Nephron progenitor cell (in vitro differentiated cells): ENCODE measurements around the gene STN1.

Experiments used
- DNase-seq: peaks from one replicate; pipeline ENCODE4 v3.0.0; 2021
- H3K27ac Mint-ChIP-seq: 2 replicates; pipeline ENCODE4 v1.8.0; 2021; ENCODE audit warnings: mild to moderate bottlenecking, moderate library complexity, mixed read lengths
- H3K27me3 Mint-ChIP-seq: 2 replicates; pipeline ENCODE4 v1.8.0; 2021; ENCODE audit warnings: mild to moderate bottlenecking, low read depth, mixed read lengths; ENCODE audit not compliant: poor library complexity
- H3K36me3 Mint-ChIP-seq: 2 replicates; pipeline ENCODE4 v1.8.0; 2021; ENCODE audit warnings: low read depth, mixed read lengths
- H3K4me1 Mint-ChIP-seq: 2 replicates; pipeline ENCODE4 v1.8.0; 2021; ENCODE audit warnings: mixed read lengths
- H3K4me3 Mint-ChIP-seq: 2 replicates; pipeline ENCODE4 v1.8.0; 2021; ENCODE audit warnings: mild to moderate bottlenecking, moderate library complexity, mixed read lengths
- H3K9me3 Mint-ChIP-seq: 2 replicates; pipeline ENCODE4 v1.8.0; 2021; ENCODE audit warnings: mild to moderate bottlenecking, moderate library complexity, mixed read lengths
- CTCF ChIP-seq: fragments of 200-600 bp; sonication (generic); IDR thresholded peaks from 2 replicates; pipeline ENCODE4 v1.5.0; 2021; ENCODE audit warnings: antibody characterized with exemption

STN1 gene

GRCh38 chr10:103876155-103876554 is 41.8 kb downstream of the STN1 start:
- H3K4me1 Mint-ChIP-seq: peaks cover 36% of the 10 kb centered on the region
- peaks cover 35% of the 10 kb centered on the region for H3K36me3 Mint-ChIP-seq
- TF ChIP-seq CTCF: no peak
- no peak overlapping the region for H3K27ac Mint-ChIP-seq
- peaks cover 11% of the 10 kb centered on the region for H3K27me3 Mint-ChIP-seq
- no peak overlapping the region for H3K4me3 Mint-ChIP-seq
- no peaks in the 10 kb centered on the region for H3K9me3 Mint-ChIP-seq
- DNase-seq: no peak

GRCh38 chr10:103874730-103875129 is 43.3 kb downstream of the STN1 start:
- H3K27ac Mint-ChIP-seq: no peak overlapping the region
- peaks cover 15% of the 10 kb centered on the region for H3K27me3 Mint-ChIP-seq
- no peak for TF ChIP-seq CTCF
- peaks cover 35% of the 10 kb centered on the region for H3K4me1 Mint-ChIP-seq
- no peak for DNase-seq
- no peaks in the 10 kb centered on the region for H3K9me3 Mint-ChIP-seq
- no peak overlapping the region for H3K4me3 Mint-ChIP-seq
- H3K36me3 Mint-ChIP-seq: peaks cover 22% of the 10 kb centered on the region

GRCh38 chr10:103872137-103872931 is 45.6 kb downstream of the STN1 start:
- no peak for DNase-seq
- no peak for TF ChIP-seq CTCF
- Mint-ChIP-seq H3K36me3 (peaks cover under 1% of the 10 kb centered on the region), H3K27ac (no peak overlapping the region), H3K27me3 (peaks cover 12% of the 10 kb centered on the region), H3K4me3 (no peak overlapping the region), H3K9me3 (no peaks in the 10 kb centered on the region), H3K4me1 (peaks cover 26% of the 10 kb centered on the region)

GRCh38 chr10:103871006-103871405 is 47.0 kb downstream of the STN1 start:
- Mint-ChIP-seq H3K27me3 (peaks cover 13% of the 10 kb centered on the region), H3K4me3 (no peak overlapping the region), H3K36me3 (no peaks in the 10 kb centered on the region), H3K27ac (no peak overlapping the region), H3K4me1 (peaks cover 26% of the 10 kb centered on the region), H3K9me3 (peaks cover 7% of the 10 kb centered on the region)
- DNase-seq: no peak
- TF ChIP-seq CTCF: no peak

- H3K36me3 Mint-ChIP-seq: no peaks in the 10 kb centered on the region
- TF ChIP-seq CTCF: no peak
- peaks cover 26% of the 10 kb centered on the region for H3K4me1 Mint-ChIP-seq
- H3K9me3 Mint-ChIP-seq: peaks cover 12% of the 10 kb centered on the region
- DNase-seq: no peak
- peak overlapping the region; percentile 84 for H3K27ac Mint-ChIP-seq
- H3K27me3 Mint-ChIP-seq: peaks cover 13% of the 10 kb centered on the region
- H3K4me3 Mint-ChIP-seq: no peak overlapping the region
Measured at GRCh38 chr10:103870516-103870915, 47.5 kb downstream of the STN1 start.

- no peak for DNase-seq
- Mint-ChIP-seq H3K36me3 (no peaks in the 10 kb centered on the region), H3K4me1 (peaks cover 26% of the 10 kb centered on the region), H3K27ac (no peak overlapping the region), H3K27me3 (peaks cover 13% of the 10 kb centered on the region), H3K4me3 (no peak overlapping the region), H3K9me3 (peaks cover 24% of the 10 kb centered on the region)
- no peak for TF ChIP-seq CTCF
Measured at GRCh38 chr10:103869336-103869735, 48.6 kb downstream of the STN1 start.
